ENCODE data around the gene GCNT2. TPM values are rescaled to one million over a fixed set of nuclear protein-coding genes. Genes with fewer than 3 reads are reported as not detected.

GCNT2 gene
- total RNA-seq, 4 donors from 2014 or later: 15.8 to 23.2 (median 19.4) TPM

DNA sequence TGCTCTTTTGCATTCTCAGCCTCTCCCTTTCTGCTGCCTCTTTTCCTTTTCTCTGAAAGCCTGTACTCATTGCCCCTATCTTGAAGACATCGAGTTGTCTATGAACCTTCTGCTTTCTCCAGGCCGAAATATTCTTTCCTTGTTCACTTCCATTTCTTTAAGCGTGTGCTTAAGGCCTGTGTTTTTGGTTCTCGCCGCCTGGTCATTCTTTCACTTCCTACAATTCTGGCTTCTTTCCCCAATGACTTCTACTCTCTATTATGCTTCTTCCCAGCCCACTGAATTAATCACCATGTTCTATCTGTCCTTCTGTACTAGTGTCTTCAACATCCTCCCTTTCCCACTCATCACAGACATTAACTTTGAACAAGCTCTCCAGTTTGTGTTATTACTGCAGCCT lies 103.7 kb downstream of the GCNT2 start:
- no peak overlapping the region for H3K27ac ChIP-seq (replicated peaks in 1 of 4)
- no peak overlapping the region for H3K4me3 ChIP-seq
- 88% methylated on average over 5 of the region's 5 CpGs for WGBS
- peaks cover 0 to 16% (median 7%) of the 10 kb centered on the region in 4 donors for H3K36me3 ChIP-seq
- peaks cover 10 to 25% (median 20%) of the 10 kb centered on the region in 4 donors for H3K4me1 ChIP-seq
- DNase-seq (ENCODE audit: extremely low spot score): no peak
- H3K27me3 ChIP-seq: no peaks in the 10 kb centered on the region
- H3K9me3 ChIP-seq: no peaks in the 10 kb centered on the region
- intact Hi-C loops (cut with DNase I): loop anchor here (5.0 kb wide), 1 partner anchor 67 kb away; the partner anchor contains the start of genes C6orf52 and PAK1IP1
- TF ChIP-seq EP300 (IDR thresholded peaks at IDR 0.05) (no peak), POLR2AphosphoS5 (IDR thresholded peaks at IDR 0.05) (no peak)

DNA sequence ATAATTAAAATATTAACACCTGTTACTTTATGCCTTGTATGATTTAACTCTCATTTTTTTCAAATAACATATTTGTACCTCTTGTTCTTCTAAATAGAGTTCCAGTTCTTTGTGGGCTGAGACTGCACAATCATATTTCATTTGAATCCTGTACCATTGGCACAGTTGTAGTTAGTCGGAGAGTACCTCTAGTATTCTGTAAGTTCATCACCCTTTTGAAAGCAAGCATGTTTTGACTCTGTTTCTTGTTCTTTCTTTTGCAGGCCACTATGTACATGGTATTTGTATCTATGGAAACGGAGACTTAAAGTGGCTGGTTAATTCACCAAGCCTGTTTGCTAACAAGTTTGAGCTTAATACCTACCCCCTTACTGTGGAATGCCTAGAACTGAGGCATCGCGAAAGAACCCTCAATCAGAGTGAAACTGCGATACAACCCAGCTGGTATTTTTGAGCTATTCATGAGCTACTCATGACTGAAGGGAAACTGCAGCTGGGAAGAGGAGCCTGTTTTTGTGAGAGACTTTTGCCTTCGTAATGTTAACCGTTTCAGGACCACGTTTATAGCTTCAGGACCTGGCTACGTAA lies 105.1 kb downstream of the GCNT2 start:
- H3K27ac ChIP-seq (replicated peaks in 1 of 4): peak overlapping the region in 1 of 4 donors; percentile 27
- intact Hi-C loops (cut with DNase I): loop anchor here (5.0 kb wide), 1 partner anchor 66 kb away; the partner anchor contains the start of genes C6orf52 and PAK1IP1

DNA sequence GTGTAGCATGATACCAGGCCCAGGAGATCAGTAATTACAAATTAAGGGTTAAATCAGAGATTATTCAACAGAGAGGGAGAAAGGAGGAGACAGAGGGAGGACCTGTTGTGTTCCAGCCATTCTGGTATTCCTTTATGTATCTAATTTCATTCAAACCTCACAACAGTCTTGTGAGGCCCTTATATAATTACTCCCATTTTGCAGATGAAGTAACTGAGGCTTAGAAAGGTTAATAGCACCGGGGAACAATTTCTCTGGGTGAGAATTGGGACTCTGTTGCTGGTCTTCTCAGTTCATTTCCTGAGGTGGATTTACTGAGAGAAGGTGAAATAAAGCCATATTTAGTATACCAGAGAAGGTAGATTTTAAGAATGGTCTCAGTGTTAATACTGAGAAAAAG lies 106.6 kb downstream of the GCNT2 start:
- Histone ChIP-seq H3K4me1 (peaks cover 0 to 6% (median 2%) of the 10 kb centered on the region in 4 donors), H3K36me3 (peaks cover 0 to 9% (median 3%) of the 10 kb centered on the region in 4 donors), H3K27me3 (no peaks in the 10 kb centered on the region), H3K4me3 (no peak overlapping the region), H3K9me3 (no peaks in the 10 kb centered on the region), H3K27ac (replicated peaks in 1 of 4) (no peak overlapping the region)
- no peak for DNase-seq (ENCODE audit: extremely low spot score)
- TF ChIP-seq POLR2A (IDR thresholded peaks at IDR 0.05; ENCODE audit: low read depth) (no peak), POLR2AphosphoS5 (IDR thresholded peaks at IDR 0.05) (no peak), EP300 (IDR thresholded peaks at IDR 0.05) (no peak)
- TF ChIP-seq, protein P1, sequence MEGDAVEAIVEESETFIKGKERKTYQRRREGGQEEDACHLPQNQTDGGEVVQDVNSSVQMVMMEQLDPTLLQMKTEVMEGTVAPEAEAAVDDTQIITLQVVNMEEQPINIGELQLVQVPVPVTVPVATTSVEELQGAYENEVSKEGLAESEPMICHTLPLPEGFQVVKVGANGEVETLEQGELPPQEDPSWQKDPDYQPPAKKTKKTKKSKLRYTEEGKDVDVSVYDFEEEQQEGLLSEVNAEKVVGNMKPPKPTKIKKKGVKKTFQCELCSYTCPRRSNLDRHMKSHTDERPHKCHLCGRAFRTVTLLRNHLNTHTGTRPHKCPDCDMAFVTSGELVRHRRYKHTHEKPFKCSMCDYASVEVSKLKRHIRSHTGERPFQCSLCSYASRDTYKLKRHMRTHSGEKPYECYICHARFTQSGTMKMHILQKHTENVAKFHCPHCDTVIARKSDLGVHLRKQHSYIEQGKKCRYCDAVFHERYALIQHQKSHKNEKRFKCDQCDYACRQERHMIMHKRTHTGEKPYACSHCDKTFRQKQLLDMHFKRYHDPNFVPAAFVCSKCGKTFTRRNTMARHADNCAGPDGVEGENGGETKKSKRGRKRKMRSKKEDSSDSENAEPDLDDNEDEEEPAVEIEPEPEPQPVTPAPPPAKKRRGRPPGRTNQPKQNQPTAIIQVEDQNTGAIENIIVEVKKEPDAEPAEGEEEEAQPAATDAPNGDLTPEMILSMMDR (IDR thresholded peaks at IDR 0.05): no peak
- WGBS: 96% methylated on average over 1 of the region's 1 CpG
- intact Hi-C loops (cut with DNase I): loop anchor here (5.0 kb wide), 1 partner anchor 65 kb away; the partner anchor contains the start of genes C6orf52 and PAK1IP1

More for the DNA sequence above, 105.1 kb downstream of the GCNT2 start:
- no peak for DNase-seq (ENCODE audit: extremely low spot score)
- no peaks in the 10 kb centered on the region for H3K27me3 ChIP-seq
- WGBS: 58% methylated on average over 9 of the region's 9 CpGs
- TF ChIP-seq POLR2A (IDR thresholded peaks at IDR 0.05; ENCODE audit: low read depth) (no peak), POLR2AphosphoS5 (IDR thresholded peaks at IDR 0.05) (no peak), EP300 (IDR thresholded peaks at IDR 0.05) (no peak)
- TF ChIP-seq, protein P1 (IDR thresholded peaks at IDR 0.05): no peak
- H3K36me3 ChIP-seq: peaks cover 0 to 16% (median 7%) of the 10 kb centered on the region in 4 donors
- H3K4me1 ChIP-seq: peaks cover 7 to 17% (median 9%) of the 10 kb centered on the region in 4 donors
- no peak overlapping the region for H3K4me3 ChIP-seq
- no peaks in the 10 kb centered on the region for H3K9me3 ChIP-seq

GRCh38 chr6:10630178-10630577 lies 109.0 kb downstream of the GCNT2 start:
- WGBS: 93% methylated on average over 1 of the region's 1 CpG
- Histone ChIP-seq H3K4me1 (peaks cover 0 to 6% (median 2%) of the 10 kb centered on the region in 4 donors), H3K27me3 (no peaks in the 10 kb centered on the region), H3K4me3 (no peak overlapping the region), H3K36me3 (peaks cover 0 to 9% (median 0%) of the 10 kb centered on the region in 4 donors), H3K9me3 (no peaks in the 10 kb centered on the region), H3K27ac (replicated peaks in 1 of 4) (no peak overlapping the region)
- TF ChIP-seq POLR2A (IDR thresholded peaks at IDR 0.05; ENCODE audit: low read depth): no peak
- TF ChIP-seq EP300 (IDR thresholded peaks at IDR 0.05): no peak
- TF ChIP-seq, protein P1 (IDR thresholded peaks at IDR 0.05): no peak
- TF ChIP-seq POLR2AphosphoS5 (IDR thresholded peaks at IDR 0.05): no peak
- DNase-seq (ENCODE audit: extremely low spot score): no peak
- intact Hi-C loops (cut with DNase I): no loop called here

DNA sequence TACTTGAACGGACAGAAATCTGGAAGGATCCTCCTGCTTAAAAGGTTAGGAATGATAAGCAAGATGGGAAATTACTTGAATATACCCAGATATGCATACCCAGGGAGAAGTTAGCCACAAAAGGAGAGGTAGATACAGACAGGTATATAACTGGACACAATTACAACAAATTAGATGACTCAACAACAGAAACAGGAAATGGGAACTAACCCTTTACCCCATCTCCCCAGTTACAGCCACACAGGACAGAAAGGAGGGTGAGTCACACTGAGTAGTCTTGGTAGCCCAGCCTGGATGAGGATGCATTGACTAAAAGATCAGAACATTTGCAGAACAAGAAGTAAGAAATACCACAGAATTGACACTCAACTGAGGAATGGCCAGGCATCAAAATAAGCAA lies 112.1 kb downstream of the GCNT2 start:
- Histone ChIP-seq H3K27ac (replicated peaks in 1 of 4) (no peak overlapping the region), H3K9me3 (no peaks in the 10 kb centered on the region), H3K4me3 (no peak overlapping the region), H3K4me1 (no peaks in the 10 kb centered on the region), H3K36me3 (no peaks in the 10 kb centered on the region), H3K27me3 (no peaks in the 10 kb centered on the region)
- TF ChIP-seq POLR2AphosphoS5 (IDR thresholded peaks at IDR 0.05) (no peak), EP300 (IDR thresholded peaks at IDR 0.05) (no peak), POLR2A (IDR thresholded peaks at IDR 0.05; ENCODE audit: low read depth) (no peak)
- TF ChIP-seq, protein P1 (IDR thresholded peaks at IDR 0.05): no peak
- 85% methylated on average over 1 of the region's 1 CpG for WGBS
- intact Hi-C loops (cut with DNase I): no loop called here
- DNase-seq (ENCODE audit: extremely low spot score): no peak
